HepG2 (cell line): ENCODE results near the gene THRB. TPM values are rescaled to one million over a fixed set of nuclear protein-coding genes. Genes with fewer than 3 reads are reported as not detected.

ENCODE experiments used
- ATAC-seq: fragments of 200-7000 bp; cut with Tn5 transposase; 3 replicates; pipeline ENCODE4 v1.9.1; 2020; ENCODE audit warnings: mild to moderate bottlenecking, moderate library complexity
- BruUV-seq: library from RNA; stranded (reverse); fragments of 400-500 nt; replicated peaks from 2 replicates; lab custom pipeline; 2021; lab: Mats Ljungman, UMichigan
- CTCF ChIA-PET: fragments of 300-600 bp; formaldehyde crosslinking; extraction: SDS; loops from one replicate; lab custom pipeline; 2021; ENCODE audit warnings: low total read pairs, inconsistent platforms, low intra/inter-chr PET ratio; lab: Yijun Ruan, JAX
- POLR2A ChIA-PET: fragments of 350-600 bp; sonication (Branson Sonifier 250); formaldehyde crosslinking; loops from one replicate; lab custom pipeline; 2020; ENCODE audit warnings: antibody characterized with exemption, inconsistent platforms; lab: Yijun Ruan, JAX
- DNase-seq: peaks from one replicate; pipeline ENCODE4 v3.0.0-alpha.2; 2015; ENCODE audit warnings: low spot score
- FAIRE-seq: peaks from 3 replicates; lab custom pipeline; 2011; peaks lifted over from hg19 to GRCh38; lab: Jason Lieb, UNC
- H2AFZ ChIP-seq: one replicate; pipeline ENCODE4 v1.6.1; 2011; ENCODE audit warnings: low read length, inconsistent platforms
- H3K27ac ChIP-seq: fragments of 300-600 bp; 3 replicates; pipeline ENCODE4 v1.8.0; 2011; ENCODE audit warnings: mixed run types, mild to moderate bottlenecking, mixed read lengths, low read length, inconsistent platforms; ENCODE audit not compliant: insufficient read depth; ENCODE audit errors: extremely low read length
- H3K27me3 ChIP-seq, 2 experiments: fragments of 200-600 bp in 1 of 2; 2 replicates in 1 of 2; 3 replicates in 1 of 2; pipeline versions ENCODE4 v1.6.0 to v1.8.0; 2011; ENCODE audit warnings: low read length in 2 of 2, mild to moderate bottlenecking in 2 of 2, moderate library complexity in 2 of 2, inconsistent platforms in 1 of 2; ENCODE audit not compliant: insufficient read depth in 2 of 2, control insufficient read depth in 1 of 2
- H3K36me3 ChIP-seq, 2 experiments: fragments of 200-600 bp in 1 of 2; replicated peaks in 1 of 2; 2 replicates in 1 of 2; 3 replicates in 1 of 2; pipeline versions ENCODE4 v1.5.1 to v1.8.0; 2011; ENCODE audit warnings: low read length in 2 of 2, inconsistent platforms in 1 of 2; ENCODE audit not compliant: insufficient read depth in 2 of 2, control insufficient read depth in 1 of 2
- H3K4me1 ChIP-seq: 2 replicates; pipeline ENCODE4 v1.5.1; 2012; ENCODE audit warnings: low read length, inconsistent platforms; ENCODE audit not compliant: insufficient read depth
- H3K4me2 ChIP-seq: 2 replicates; pipeline ENCODE4 v1.6.0; 2011; ENCODE audit warnings: low read depth, low read length, inconsistent platforms
- H3K4me3 ChIP-seq, 3 experiments: fragments of 200-600 bp in 1 of 3; sonication (generic), shearing (Covaris generic) in 1 of 3; replicated peaks in 1 of 3; 2 replicates each; pipeline ENCODE4 v1.5.1; 2011 to 2016; ENCODE audit warnings: low read length in 3 of 3, inconsistent platforms in 2 of 3, low read depth in 2 of 3, mild to moderate bottlenecking in 2 of 3, control low read depth in 1 of 3, mixed read lengths in 1 of 3; ENCODE audit not compliant: insufficient read depth in 1 of 3
- H3K79me2 ChIP-seq: one replicate; pipeline ENCODE4 v1.6.1; 2011; ENCODE audit warnings: low read length, inconsistent platforms; ENCODE audit not compliant: insufficient read depth
- H3K9ac ChIP-seq: 2 replicates; pipeline ENCODE4 v1.6.0; 2011; ENCODE audit warnings: mild to moderate bottlenecking, low read depth, low read length, inconsistent platforms; ENCODE audit not compliant: insufficient read depth
- H3K9me3 ChIP-seq: 2 replicates; pipeline ENCODE4 v1.5.1; 2012; ENCODE audit warnings: mild to moderate bottlenecking, low read length
- H4K20me1 ChIP-seq: 2 replicates; pipeline ENCODE4 v1.6.0; 2011; ENCODE audit warnings: inconsistent platforms, mild to moderate bottlenecking, low read length, moderate library complexity; ENCODE audit not compliant: insufficient read depth
- ATF1 ChIP-seq: IDR thresholded peaks from 2 replicates; pipeline ENCODE4 v1.6.1; 2016; ENCODE audit warnings: mild to moderate bottlenecking, control low read depth
- MTA1 ChIP-seq: sonication (generic); formaldehyde crosslinking; IDR thresholded peaks from 2 replicates; pipeline ENCODE4 v1.4.0; 2020; ENCODE audit warnings: missing genetic modification reagents, mild to moderate bottlenecking, borderline replicate concordance
- MXD1 ChIP-seq: sonication (generic); formaldehyde crosslinking; IDR thresholded peaks from 2 replicates; pipeline ENCODE4 v1.4.0; 2020; ENCODE audit warnings: mild to moderate bottlenecking, missing genetic modification reagents
- RFX1 ChIP-seq: fragments of 450-650 bp; IDR thresholded peaks from 2 replicates; pipeline ENCODE4 v1.6.1; 2017
- TOE1 ChIP-seq: sonication (generic); formaldehyde crosslinking; IDR thresholded peaks from 2 replicates; pipeline ENCODE4 v1.4.0; 2020; ENCODE audit warnings: mild to moderate bottlenecking, missing genetic modification reagents
- ZBTB1 ChIP-seq: sonication (generic); formaldehyde crosslinking; IDR thresholded peaks from 2 replicates; pipeline ENCODE4 v1.4.0; 2020; ENCODE audit warnings: missing genetic modification reagents, borderline replicate concordance
- ZMYM3 ChIP-seq: sonication (generic); formaldehyde crosslinking; IDR thresholded peaks from 2 replicates; pipeline ENCODE4 v1.5.1; 2020; ENCODE audit warnings: mild to moderate bottlenecking, missing genetic modification reagents
- ZNF101 ChIP-seq: sonication (generic); formaldehyde crosslinking; IDR thresholded peaks from 2 replicates; pipeline ENCODE4 v1.4.0; 2020; ENCODE audit warnings: mild to moderate bottlenecking, low read depth, missing genetic modification reagents, borderline replicate concordance
- ZNF34 ChIP-seq: sonication (generic); formaldehyde crosslinking; IDR thresholded peaks from 2 replicates; pipeline ENCODE4 v1.4.0; 2020; ENCODE audit warnings: mild to moderate bottlenecking, missing genetic modification reagents, borderline replicate concordance
- ZNF414 ChIP-seq: sonication (generic); formaldehyde crosslinking; IDR thresholded peaks from 2 replicates; pipeline ENCODE4 v1.5.0; 2020; ENCODE audit warnings: missing genetic modification reagents
- ZNF530 ChIP-seq: sonication (generic); formaldehyde crosslinking; IDR thresholded peaks from 2 replicates; pipeline ENCODE4 v1.5.0; 2020; ENCODE audit warnings: low read depth, mild to moderate bottlenecking, missing genetic modification reagents
- ZNF562 ChIP-seq: sonication (generic); formaldehyde crosslinking; IDR thresholded peaks from 2 replicates; pipeline ENCODE4 v1.8.0; 2022; ENCODE audit warnings: missing genetic modification reagents, borderline replicate concordance
- ZNF619 ChIP-seq: sonication (generic); formaldehyde crosslinking; IDR thresholded peaks from 2 replicates; pipeline ENCODE4 v1.4.0; 2020; ENCODE audit warnings: mild to moderate bottlenecking, missing genetic modification reagents
- ZNF720 ChIP-seq: sonication (generic); formaldehyde crosslinking; IDR thresholded peaks from 2 replicates; pipeline ENCODE4 v1.4.0; 2020; ENCODE audit warnings: missing genetic modification reagents
- ZNF737 ChIP-seq: sonication (generic); formaldehyde crosslinking; IDR thresholded peaks from 2 replicates; pipeline ENCODE4 v1.5.0; 2020; ENCODE audit warnings: missing genetic modification reagents, mild to moderate bottlenecking, borderline replicate concordance
- ZNF747 ChIP-seq: sonication (generic); formaldehyde crosslinking; IDR thresholded peaks from 2 replicates; pipeline ENCODE4 v1.8.1; 2023; ENCODE audit warnings: missing genetic modification reagents, mild to moderate bottlenecking, borderline replicate concordance
- ZSCAN20 ChIP-seq: sonication (generic); formaldehyde crosslinking; IDR thresholded peaks from 2 replicates; pipeline ENCODE4 v1.4.0; 2020; ENCODE audit warnings: missing genetic modification reagents, mild to moderate bottlenecking, borderline replicate concordance
- WGBS: methylation state at CpG from one replicate; pipeline ENCODE4 v1.1.6; 2017; ENCODE audit warnings: low lambda C conversion rate; 5-methylcytosine and 5-hydroxymethylcytosine counted together
- in situ Hi-C: cut with HindIII; loops from 2 replicates; pipeline ENCODE4 v1.10.0; 2017; ENCODE audit warnings: low pct_unique_long_range_greater_than_20kb; ENCODE audit not compliant: extremely low pct_ligation_motif_present
- intact Hi-C: fragments of 100-400 bp; cut with micrococcal nuclease; formaldehyde crosslinking; loops from one replicate; pipeline ENCODE4 v1.10.0; 2022; ENCODE audit not compliant: unreplicated experiment
- polyA plus RNA-seq, 8 experiments: library from polyadenylated mRNA; depleted of rRNA in 3 of 8; stranded (reverse) in 7 of 8; unstranded in 1 of 8; fragments of >200 nt; fragmentation: Illumina TruSeq in 4 of 8; extraction: Trizol in 4 of 8; gene quantifications; 2 replicates each; pipeline versions ENCODE4 v1.2.1 to v1.2.3, GENCODE V29; 2011 to 2016; ENCODE audit warnings: low read depth in 4 of 8, missing spikeins in 1 of 8, mixed read lengths in 1 of 8; ENCODE audit not compliant: insufficient read depth in 1 of 8
- total RNA-seq, 5 experiments: library from RNA; depleted of rRNA; stranded (reverse); fragments of >200 nt; fragmentation: Illumina TruSeq; extraction: Trizol; gene quantifications; 2 replicates each; pipeline ENCODE4 v1.2.3, GENCODE V29; 2016; ENCODE audit warnings: low read depth in 1 of 5

The THRB gene
- total and polyA plus RNA-seq, 2 of the 13 experiments (the other 11 are each of a cell fraction or from before 2014, with no cell fraction given), result 4.7 to 22.7 TPM

DNA sequence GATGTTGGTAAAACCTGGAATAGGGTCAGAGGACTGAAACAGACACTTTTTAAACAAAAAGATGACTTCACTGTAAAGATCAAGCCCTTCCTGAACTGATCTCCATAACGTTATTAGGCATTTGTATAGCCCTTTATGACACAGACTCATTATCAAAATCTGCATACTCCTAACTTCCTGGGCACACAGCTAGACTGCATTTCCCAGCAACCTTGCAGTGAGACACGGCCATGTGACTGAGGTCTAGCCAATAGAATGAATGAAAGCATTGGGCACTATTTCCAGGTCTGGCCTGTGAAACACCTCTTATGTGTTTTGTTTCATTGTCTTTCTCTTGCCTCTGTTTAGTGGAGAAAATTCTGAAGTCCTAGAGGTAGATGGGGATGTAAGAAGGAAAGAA is 279.1 kb downstream of the THRB start:
- H3K4me2 ChIP-seq, result no peak overlapping the region
- H3K4me3 ChIP-seq, result no peak overlapping the region
- no peak for TF ChIP-seq ZNF34 (CRISPR knock-in tag)
- no peak for TF ChIP-seq ZNF619
- TF ChIP-seq ZNF414 (CRISPR knock-in tag), result no peak
- TF ChIP-seq RFX1, result no peak
- no peak for TF ChIP-seq ZMYM3 (CRISPR knock-in tag)
- no peak for TF ChIP-seq ZNF747 (CRISPR knock-in tag)
- TF ChIP-seq ZSCAN20 (CRISPR knock-in tag), result no peak
- TF ChIP-seq ZNF101 (CRISPR knock-in tag), result no peak
- no peak for TF ChIP-seq ZNF562
- TF ChIP-seq ZNF720, result no peak
- no peak for TF ChIP-seq ATF1
- TF ChIP-seq ZNF737, result no peak
- no peak for TF ChIP-seq TOE1 (CRISPR knock-in tag)
- TF ChIP-seq MXD1, result no peak
- TF ChIP-seq ZNF530 (CRISPR knock-in tag), result no peak
- TF ChIP-seq ZBTB1 (CRISPR knock-in tag), result no peak
- no peak for TF ChIP-seq MTA1
- intact Hi-C loops (no loop called here), in situ Hi-C loops (no loop called here)
- peaks cover 0 to 4% of the 10 kb centered on the region in 2 experiments; a peak in 2 of 5 replicates for H3K36me3 ChIP-seq
- H3K9me3 ChIP-seq, result no peaks in the 10 kb centered on the region
- no peaks in the 10 kb centered on the region for H3K27me3 ChIP-seq
- H2AFZ ChIP-seq, result no peak overlapping the region
- CTCF ChIA-PET, result no interaction called here
- POLR2A ChIA-PET, result no interaction called here
- no peak overlapping the region for H3K9ac ChIP-seq
- H3K79me2 ChIP-seq, result no peaks in the 10 kb centered on the region
- 95% methylated on average over 2 of the region's 2 CpGs for WGBS
- DNase-seq, result no peak
- ATAC-seq, result no peak
- no peaks in the 10 kb centered on the region for H3K4me1 ChIP-seq
- FAIRE-seq, result no peak
- no peak overlapping the region for H3K27ac ChIP-seq
- no TSS peak for BruUV-seq
- H4K20me1 ChIP-seq, result no peaks in the 10 kb centered on the region
